HG03342 (cell line): ENCODE data around the gene FOXN3.
"Not testable (repeated sequence)": the region's sequence is repeated elsewhere in the genome, so short reads cannot be mapped to it uniquely, and the experiment has no call there.

ENCODE experiments used
- ATAC-seq: cut with Tn5 transposase; IDR thresholded peaks from one replicate; pipeline ENCODE4 v1.9.1; 2021; ENCODE audit warnings: mild to moderate bottlenecking, moderate library complexity; ENCODE audit not compliant: unreplicated experiment

FOXN3 gene

GRCh38 chr14:89178800-89179535, 238.1 kb downstream of the FOXN3 start:
- no peak for ATAC-seq

DNA sequence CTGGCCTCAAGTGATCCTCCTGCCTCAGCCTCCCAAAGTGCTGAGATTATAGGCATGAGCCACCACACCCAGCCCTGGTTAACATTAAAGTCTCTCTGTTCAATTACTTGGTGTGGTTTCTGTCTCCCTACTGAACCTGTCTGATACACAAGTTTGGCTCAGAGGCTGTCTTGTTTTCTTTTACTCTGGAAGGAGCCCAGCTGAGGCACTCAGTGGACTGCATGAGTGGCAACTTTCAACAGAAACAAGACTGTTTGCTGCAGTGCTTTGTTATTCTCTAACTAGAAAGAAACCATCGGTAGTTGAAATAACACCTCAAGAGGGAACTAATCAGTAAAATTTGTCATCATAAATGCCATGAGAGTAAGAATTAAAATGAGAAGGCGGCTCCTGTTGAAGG, 238.7 kb downstream of the FOXN3 start:
- no peak for ATAC-seq

GRCh38 chr14:89175881-89176799, 240.9 kb downstream of the FOXN3 start:
- ATAC-seq, result no peak

- no peak for ATAC-seq
Measured at GRCh38 chr14:89171628-89172027, 245.4 kb downstream of the FOXN3 start.

DNA sequence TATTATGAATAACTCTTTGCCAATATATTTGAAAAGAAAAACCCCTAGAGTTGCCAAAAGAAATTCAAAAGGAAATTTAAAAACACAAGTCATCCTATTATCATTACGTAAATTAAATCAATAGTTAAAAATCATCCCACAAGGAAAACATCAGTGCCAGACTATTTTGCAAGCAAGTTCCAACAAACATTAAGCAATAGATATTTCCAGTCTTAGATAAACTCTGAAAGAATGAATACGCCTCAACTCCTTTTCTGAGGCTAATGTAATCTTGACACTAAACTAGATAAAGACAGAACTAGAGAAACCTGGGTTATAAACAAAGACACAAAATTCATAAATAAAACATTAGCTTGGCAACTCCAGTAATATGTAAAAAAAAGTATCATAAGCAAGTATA, 245.9 kb downstream of the FOXN3 start:
- ATAC-seq, result no peak

DNA sequence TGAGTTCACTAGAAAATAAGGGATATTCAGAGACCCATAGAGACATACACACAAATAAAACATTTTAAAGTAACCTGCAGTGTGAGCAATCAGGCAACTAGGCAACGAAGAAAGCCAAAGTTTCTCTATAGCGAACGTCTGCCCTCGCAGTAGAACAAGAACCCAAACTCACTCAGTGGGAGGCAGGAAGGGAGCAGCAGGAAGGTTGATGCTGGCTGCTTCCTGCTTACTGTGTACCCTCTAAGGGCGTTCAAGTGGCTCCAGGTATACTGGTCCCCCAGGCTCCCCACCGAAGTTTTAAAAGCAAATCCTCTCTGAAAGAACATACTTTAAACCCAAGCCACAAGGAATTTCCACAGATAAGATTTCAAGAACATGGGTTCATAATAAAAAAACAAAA, 249.3 kb downstream of the FOXN3 start:
- ATAC-seq, result no peak

GRCh38 chr14:89166633-89167032, 250.4 kb downstream of the FOXN3 start:
- ATAC-seq, result no peak

GRCh38 chr14:89165189-89166181, 251.5 kb downstream of the FOXN3 start:
- peak; percentile 69 for ATAC-seq

GRCh38 chr14:89164168-89165073, 252.6 kb downstream of the FOXN3 start:
- ATAC-seq, result peak; percentile 46

- ATAC-seq, result no peak
Measured at GRCh38 chr14:89163031-89163636, 253.9 kb downstream of the FOXN3 start.

DNA sequence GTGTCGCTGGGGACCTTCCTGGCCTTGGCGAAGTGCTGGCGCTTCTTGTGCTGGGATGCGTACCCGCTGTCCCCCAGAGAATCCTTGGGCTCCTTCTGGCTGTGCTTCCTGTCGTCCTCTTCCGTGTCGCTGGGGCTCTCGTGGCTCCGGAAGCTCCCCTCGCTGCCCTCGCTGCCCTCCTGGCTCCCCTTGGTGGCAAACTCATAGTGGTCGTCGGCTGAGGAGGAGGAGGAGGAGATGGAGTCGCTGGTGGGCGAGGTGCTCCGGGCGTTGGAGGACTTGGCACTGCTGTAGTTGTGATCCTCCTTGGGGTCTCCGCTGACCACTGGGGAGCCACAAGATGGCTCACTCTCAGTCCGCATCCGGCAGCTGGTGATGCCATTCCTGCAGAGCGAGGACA, 254.4 kb downstream of the FOXN3 start:
- ATAC-seq, result no peak

DNA sequence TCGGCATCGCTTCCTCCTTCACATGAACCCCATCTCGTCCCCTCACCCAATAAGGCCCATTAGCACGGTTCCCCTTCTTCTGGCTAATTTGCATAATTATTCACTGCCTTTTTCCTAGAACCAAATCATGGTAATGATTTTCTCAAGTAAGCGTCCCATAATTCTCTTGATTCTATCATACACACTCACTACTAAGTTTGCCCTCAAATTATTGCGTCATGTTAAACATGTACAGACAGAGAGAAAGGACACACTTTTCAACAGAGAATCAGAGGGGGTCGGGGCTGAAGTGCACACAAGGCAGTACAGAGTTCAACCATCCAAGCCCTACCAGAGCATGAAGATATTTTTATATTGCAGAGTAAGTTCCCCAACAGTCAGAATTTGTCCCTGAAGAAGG, 256.6 kb downstream of the FOXN3 start:
- ATAC-seq, result no peak

GRCh38 chr14:89158701-89159100, 258.3 kb downstream of the FOXN3 start:
- no peak for ATAC-seq

DNA sequence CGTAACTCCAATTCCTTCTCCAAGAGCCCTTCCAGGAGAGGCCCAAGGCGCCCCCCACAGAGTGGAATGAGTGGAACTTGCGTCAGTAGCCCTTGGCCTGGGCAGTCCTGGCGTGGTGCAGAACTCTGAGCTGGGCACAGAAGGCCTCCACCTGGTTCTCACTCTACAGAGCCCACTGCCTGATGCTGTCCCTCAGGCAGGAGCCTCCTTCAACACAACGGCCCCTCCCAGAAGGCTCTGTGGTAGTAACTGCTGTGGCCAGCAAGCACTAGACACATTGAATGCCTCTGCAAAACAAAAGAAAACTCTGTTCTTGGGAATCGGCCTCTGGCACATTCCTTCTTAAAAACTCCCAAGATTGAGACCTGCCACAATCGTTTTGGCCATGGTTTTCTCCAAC, 258.9 kb downstream of the FOXN3 start:
- ATAC-seq, result not testable (repeated sequence)

GRCh38 chr14:89155491-89155890, 261.5 kb downstream of the FOXN3 start:
- ATAC-seq, result no peak

- ATAC-seq, result not testable (repeated sequence)
Measured at GRCh38 chr14:89151693-89152092, 265.3 kb downstream of the FOXN3 start.

DNA sequence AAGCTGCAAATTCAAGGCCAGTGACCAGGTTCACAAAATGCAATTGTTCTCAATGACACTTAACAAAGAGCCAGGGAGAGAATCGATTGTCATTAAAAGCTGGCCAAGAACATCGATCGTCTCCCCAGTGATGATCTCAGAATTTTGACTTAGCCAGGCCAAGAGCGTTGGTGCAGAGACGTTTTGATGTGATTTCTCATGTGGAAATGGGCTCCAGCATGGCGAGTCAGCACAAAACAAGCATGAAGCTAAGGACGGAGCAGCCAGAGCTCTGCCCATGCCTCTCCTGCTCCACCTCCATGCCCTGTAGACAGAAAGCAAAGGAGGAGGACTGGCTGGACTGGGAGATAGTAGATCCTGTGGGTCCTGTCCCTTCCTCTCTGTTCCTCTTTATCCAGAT, 270.8 kb downstream of the FOXN3 start:
- no peak for ATAC-seq

GRCh38 chr14:89144642-89145041, 272.4 kb downstream of the FOXN3 start:
- ATAC-seq, result no peak

DNA sequence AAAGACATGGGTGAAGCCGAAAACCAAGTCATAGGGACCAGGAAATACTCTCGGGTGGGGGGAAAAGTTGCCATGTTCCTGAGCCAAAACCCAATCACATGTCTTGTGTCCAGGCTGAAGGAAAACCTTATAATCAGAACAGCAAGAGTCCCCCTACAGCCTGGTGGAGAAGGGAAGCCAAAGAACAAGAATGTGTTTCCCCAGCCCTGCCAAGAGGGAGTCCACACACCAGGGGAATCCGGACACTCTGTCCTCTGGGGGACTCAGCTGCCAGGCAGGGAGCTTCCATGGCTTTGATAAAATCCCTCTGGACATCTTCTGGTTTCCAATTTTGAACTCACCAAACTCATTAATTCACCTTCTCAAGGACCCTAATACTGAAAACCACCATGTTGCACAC, 273.0 kb downstream of the FOXN3 start:
- ATAC-seq, result no peak
